KMS-11 (cell line): ENCODE results near the gene ADGRV1.

ENCODE experiments used
- H2AFZ ChIP-seq: fragments of 200-600 bp; sonication (generic); 2 replicates; pipeline ENCODE4 v1.6.1; 2016; ENCODE audit warnings: antibody characterized with exemption, mixed run types, low read depth
- H3K27ac ChIP-seq: fragments of 200-600 bp; sonication (generic); 2 replicates; pipeline ENCODE4 v1.6.1; 2016; ENCODE audit warnings: mild to moderate bottlenecking, mixed run types
- H3K27me3 ChIP-seq: fragments of 200-600 bp; sonication (generic); 2 replicates; pipeline ENCODE4 v1.6.1; 2017; ENCODE audit warnings: mild to moderate bottlenecking, low read depth, mixed run types, moderate library complexity; ENCODE audit not compliant: insufficient read depth
- H3K36me3 ChIP-seq: fragments of 200-600 bp; sonication (generic); 2 replicates; pipeline ENCODE4 v1.6.1; 2017; ENCODE audit warnings: mild to moderate bottlenecking, mixed run types; ENCODE audit not compliant: insufficient read depth
- H3K4me1 ChIP-seq: fragments of 200-600 bp; sonication (generic); 2 replicates; pipeline ENCODE4 v1.6.1; 2016; ENCODE audit warnings: mild to moderate bottlenecking, low read depth, mixed run types; ENCODE audit not compliant: poor library complexity, severe bottlenecking
- H3K4me2 ChIP-seq: fragments of 200-600 bp; sonication (generic); 2 replicates; pipeline ENCODE4 v1.7.0; 2016; ENCODE audit warnings: mild to moderate bottlenecking, mixed run types
- H3K4me3 ChIP-seq: fragments of 200-600 bp; sonication (generic); IDR thresholded peaks from 2 replicates; pipeline ENCODE4 v1.6.1; 2017; ENCODE audit warnings: low read depth, low read length, mixed read lengths; ENCODE audit not compliant: insufficient read depth
- H3K79me2 ChIP-seq: fragments of 200-600 bp; sonication (generic); 2 replicates; pipeline ENCODE4 v1.6.1; 2016; ENCODE audit warnings: low read depth, mixed run types; ENCODE audit not compliant: insufficient read depth
- H3K9ac ChIP-seq: fragments of 200-600 bp; sonication (generic); 2 replicates; pipeline ENCODE4 v1.6.1; 2016; ENCODE audit warnings: mild to moderate bottlenecking, mixed run types
- H4K20me1 ChIP-seq: fragments of 200-600 bp; sonication (generic); 2 replicates; pipeline ENCODE4 v1.6.1; 2016; ENCODE audit warnings: mild to moderate bottlenecking, mixed run types; ENCODE audit not compliant: insufficient read depth
- CTCF ChIP-seq: fragments of 200-600 bp; sonication (generic); conservative IDR thresholded peaks from 2 replicates; pipeline ENCODE4 v1.6.1; 2017; ENCODE audit warnings: low read depth, mild to moderate bottlenecking, antibody characterized with exemption, low read length, moderate library complexity, mixed read lengths

The ADGRV1 gene

GRCh38 chr5:90542827-90543519, 15.6 kb upstream of the ADGRV1 start:
- no peak for TF ChIP-seq CTCF
- no peak overlapping the region for H3K4me2 ChIP-seq
- no peak overlapping the region for H3K27ac ChIP-seq
- H4K20me1 ChIP-seq: no peaks in the 10 kb centered on the region
- no peaks in the 10 kb centered on the region for H3K36me3 ChIP-seq
- no peak overlapping the region for H2AFZ ChIP-seq
- H3K79me2 ChIP-seq: no peaks in the 10 kb centered on the region
- no peak overlapping the region for H3K4me3 ChIP-seq
- no peaks in the 10 kb centered on the region for H3K4me1 ChIP-seq
- H3K27me3 ChIP-seq: no peaks in the 10 kb centered on the region
- H3K9ac ChIP-seq: no peak overlapping the region

GRCh38 chr5:90545511-90545910, 13.1 kb upstream of the ADGRV1 start:
- H3K27ac ChIP-seq: no peak overlapping the region
- H4K20me1 ChIP-seq: no peaks in the 10 kb centered on the region
- H3K4me3 ChIP-seq: no peak overlapping the region
- H3K4me2 ChIP-seq: no peak overlapping the region
- H3K36me3 ChIP-seq: no peaks in the 10 kb centered on the region
- no peak for TF ChIP-seq CTCF
- no peaks in the 10 kb centered on the region for H3K4me1 ChIP-seq
- no peaks in the 10 kb centered on the region for H3K79me2 ChIP-seq
- H2AFZ ChIP-seq: no peak overlapping the region
- H3K9ac ChIP-seq: no peak overlapping the region
- no peaks in the 10 kb centered on the region for H3K27me3 ChIP-seq

GRCh38 chr5:90546216-90546837, 12.3 kb upstream of the ADGRV1 start:
- Histone ChIP-seq H3K27me3 (no peaks in the 10 kb centered on the region), H3K4me1 (no peaks in the 10 kb centered on the region), H3K27ac (no peak overlapping the region)

GRCh38 chr5:90547072-90547536, 11.5 kb upstream of the ADGRV1 start:
- no peak overlapping the region for H3K27ac ChIP-seq
- H4K20me1 ChIP-seq: no peaks in the 10 kb centered on the region
- H3K4me2 ChIP-seq: no peak overlapping the region
- no peak overlapping the region for H3K4me3 ChIP-seq
- no peaks in the 10 kb centered on the region for H3K36me3 ChIP-seq
- no peak for TF ChIP-seq CTCF
- H3K27me3 ChIP-seq: no peaks in the 10 kb centered on the region
- no peaks in the 10 kb centered on the region for H3K4me1 ChIP-seq
- no peaks in the 10 kb centered on the region for H3K79me2 ChIP-seq
- no peak overlapping the region for H2AFZ ChIP-seq
- no peak overlapping the region for H3K9ac ChIP-seq

More at GRCh38 chr5:90546216-90546837, 12.3 kb upstream of the ADGRV1 start:
- H2AFZ ChIP-seq: no peak overlapping the region
- TF ChIP-seq CTCF: no peak
- no peak overlapping the region for H3K4me3 ChIP-seq
- no peak overlapping the region for H3K4me2 ChIP-seq
- no peaks in the 10 kb centered on the region for H3K36me3 ChIP-seq
- no peaks in the 10 kb centered on the region for H4K20me1 ChIP-seq
- H3K79me2 ChIP-seq: no peaks in the 10 kb centered on the region
- H3K9ac ChIP-seq: no peak overlapping the region
